ENCODE data around the gene CGNL1. TPM values are rescaled to one million over a fixed set of nuclear protein-coding genes. Genes with fewer than 3 reads are reported as not detected.

CGNL1 gene
- total RNA-seq, 2 donors from 2014 or later = 3.9 to 4.7 TPM

- TF ChIP-seq CTCF (IDR thresholded peaks at IDR 0.05) = no peak
- Histone ChIP-seq H3K36me3 (no peaks in the 10 kb centered on the region), H3K27ac (no peak overlapping the region), H3K27me3 (no peaks in the 10 kb centered on the region), H3K4me1 (no peaks in the 10 kb centered on the region), H3K9ac (ENCODE audit: low read depth in 2 of 2, low read length in 2 of 2) (no peak overlapping the region), H3K9me3 (no peaks in the 10 kb centered on the region), H3K4me3 (no peak overlapping the region)
- intact Hi-C loops (cut with DNase I) = no loop called here
- no peak for DNase-seq
These were observed 140.2 kb downstream of the CGNL1 start for GRCh38 chr15:57516327-57517029.

- TF ChIP-seq CTCF (IDR thresholded peaks at IDR 0.05) = no peak
- Histone ChIP-seq H3K4me1 (no peaks in the 10 kb centered on the region), H3K9me3 (no peaks in the 10 kb centered on the region), H3K9ac (ENCODE audit: low read depth in 2 of 2, low read length in 2 of 2) (no peak overlapping the region), H3K36me3 (no peaks in the 10 kb centered on the region), H3K4me3 (no peak overlapping the region), H3K27me3 (no peaks in the 10 kb centered on the region), H3K27ac (no peak overlapping the region)
- intact Hi-C loops (cut with DNase I) = no loop called here
- DNase-seq = no peak
These were observed 140.8 kb downstream of the CGNL1 start for GRCh38 chr15:57517030-57517671.

- no peak overlapping the region for H3K27ac ChIP-seq
- intact Hi-C loops (cut with DNase I) = no loop called here
These were observed 142.6 kb downstream of the CGNL1 start for GRCh38 chr15:57518779-57519405.

GRCh38 chr15:57519806-57520205 lies 143.5 kb downstream of the CGNL1 start:
- no peaks in the 10 kb centered on the region for H3K27me3 ChIP-seq
- H3K4me1 ChIP-seq = no peaks in the 10 kb centered on the region
- no peak overlapping the region for H3K9ac ChIP-seq (ENCODE audit: low read depth in 2 of 2, low read length in 2 of 2)
- no peaks in the 10 kb centered on the region for H3K36me3 ChIP-seq
- H3K4me3 ChIP-seq = no peak overlapping the region
- no peak for TF ChIP-seq CTCF (IDR thresholded peaks at IDR 0.05)
- no peak overlapping the region for H3K27ac ChIP-seq
- intact Hi-C loops (cut with DNase I) = no loop called here
- no peak for DNase-seq
- no peaks in the 10 kb centered on the region for H3K9me3 ChIP-seq

More at GRCh38 chr15:57518779-57519405, 142.6 kb downstream of the CGNL1 start:
- DNase-seq = no peak
- no peak for TF ChIP-seq CTCF (IDR thresholded peaks at IDR 0.05)
- H3K27me3 ChIP-seq = no peaks in the 10 kb centered on the region
- no peak overlapping the region for H3K9ac ChIP-seq (ENCODE audit: low read depth in 2 of 2, low read length in 2 of 2)
- no peaks in the 10 kb centered on the region for H3K9me3 ChIP-seq
- H3K4me1 ChIP-seq = no peaks in the 10 kb centered on the region
- no peak overlapping the region for H3K4me3 ChIP-seq
- H3K36me3 ChIP-seq = no peaks in the 10 kb centered on the region

GRCh38 chr15:57521503-57521902 lies 145.2 kb downstream of the CGNL1 start:
- intact Hi-C loops (cut with DNase I) = no loop called here
- no peak overlapping the region for H3K4me3 ChIP-seq
- DNase-seq = no peak
- no peaks in the 10 kb centered on the region for H3K4me1 ChIP-seq
- H3K9ac ChIP-seq (ENCODE audit: low read depth in 2 of 2, low read length in 2 of 2) = no peak overlapping the region
- no peak for TF ChIP-seq CTCF (IDR thresholded peaks at IDR 0.05)
- no peaks in the 10 kb centered on the region for H3K9me3 ChIP-seq
- H3K27ac ChIP-seq = no peak overlapping the region
- H3K36me3 ChIP-seq = no peaks in the 10 kb centered on the region
- H3K27me3 ChIP-seq = no peaks in the 10 kb centered on the region

Data from colonic mucosa (tissue), 4 donors.